Measurements from ENCODE around the gene TMEM267.

TMEM267 gene

DNA sequence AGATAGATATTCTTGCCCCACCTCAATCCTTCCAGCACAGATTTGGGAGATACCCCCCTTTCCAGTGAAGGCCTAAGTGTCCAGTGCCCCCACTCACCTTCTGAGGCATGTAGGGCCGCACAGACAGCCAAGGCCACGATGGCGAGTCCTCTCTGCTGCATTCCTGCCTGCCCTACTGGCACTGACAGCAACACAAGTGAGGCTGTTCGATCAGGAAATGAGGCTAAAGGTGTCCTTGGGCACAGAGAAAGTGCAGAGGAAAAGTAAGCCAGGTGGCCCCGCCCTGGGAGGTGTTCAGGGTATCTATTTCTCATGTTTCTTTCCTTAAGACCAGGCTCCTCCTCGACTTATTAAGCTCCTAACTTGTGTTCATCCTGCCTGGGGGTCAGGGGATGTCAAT lies 71.5 kb downstream of the TMEM267 start, which contains the start of gene CCL28:
TSS of gene CCL28 (minus strand) at position 236 of the 400 bp plus-strand sequence. CDS start at position 161, 75 bp downstream.
- no peak for ATAC-seq
- TF ChIP-seq ARNTL (CRISPR knock-in tag; IDR thresholded peaks at IDR 0.05; ENCODE audit: borderline replicate concordance, low read depth): no peak
- TF ChIP-seq ESRRG (CRISPR knock-in tag; IDR thresholded peaks at IDR 0.05): no peak
- TF ChIP-seq SNAI2 (CRISPR knock-in tag; IDR thresholded peaks at IDR 0.05): no peak
- TF ChIP-seq ZNF8 (CRISPR knock-in tag; IDR thresholded peaks at IDR 0.05): no peak
- TF ChIP-seq TOX (CRISPR knock-in tag; IDR thresholded peaks at IDR 0.05; ENCODE audit: borderline replicate concordance): no peak
- TF ChIP-seq, protein P1, sequence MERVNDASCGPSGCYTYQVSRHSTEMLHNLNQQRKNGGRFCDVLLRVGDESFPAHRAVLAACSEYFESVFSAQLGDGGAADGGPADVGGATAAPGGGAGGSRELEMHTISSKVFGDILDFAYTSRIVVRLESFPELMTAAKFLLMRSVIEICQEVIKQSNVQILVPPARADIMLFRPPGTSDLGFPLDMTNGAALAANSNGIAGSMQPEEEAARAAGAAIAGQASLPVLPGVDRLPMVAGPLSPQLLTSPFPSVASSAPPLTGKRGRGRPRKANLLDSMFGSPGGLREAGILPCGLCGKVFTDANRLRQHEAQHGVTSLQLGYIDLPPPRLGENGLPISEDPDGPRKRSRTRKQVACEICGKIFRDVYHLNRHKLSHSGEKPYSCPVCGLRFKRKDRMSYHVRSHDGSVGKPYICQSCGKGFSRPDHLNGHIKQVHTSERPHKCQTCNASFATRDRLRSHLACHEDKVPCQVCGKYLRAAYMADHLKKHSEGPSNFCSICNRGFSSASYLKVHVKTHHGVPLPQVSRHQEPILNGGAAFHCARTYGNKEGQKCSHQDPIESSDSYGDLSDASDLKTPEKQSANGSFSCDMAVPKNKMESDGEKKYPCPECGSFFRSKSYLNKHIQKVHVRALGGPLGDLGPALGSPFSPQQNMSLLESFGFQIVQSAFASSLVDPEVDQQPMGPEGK (CRISPR knock-in tag; IDR thresholded peaks at IDR 0.05; ENCODE audit: borderline replicate concordance): no peak
- TF ChIP-seq, protein P2, sequence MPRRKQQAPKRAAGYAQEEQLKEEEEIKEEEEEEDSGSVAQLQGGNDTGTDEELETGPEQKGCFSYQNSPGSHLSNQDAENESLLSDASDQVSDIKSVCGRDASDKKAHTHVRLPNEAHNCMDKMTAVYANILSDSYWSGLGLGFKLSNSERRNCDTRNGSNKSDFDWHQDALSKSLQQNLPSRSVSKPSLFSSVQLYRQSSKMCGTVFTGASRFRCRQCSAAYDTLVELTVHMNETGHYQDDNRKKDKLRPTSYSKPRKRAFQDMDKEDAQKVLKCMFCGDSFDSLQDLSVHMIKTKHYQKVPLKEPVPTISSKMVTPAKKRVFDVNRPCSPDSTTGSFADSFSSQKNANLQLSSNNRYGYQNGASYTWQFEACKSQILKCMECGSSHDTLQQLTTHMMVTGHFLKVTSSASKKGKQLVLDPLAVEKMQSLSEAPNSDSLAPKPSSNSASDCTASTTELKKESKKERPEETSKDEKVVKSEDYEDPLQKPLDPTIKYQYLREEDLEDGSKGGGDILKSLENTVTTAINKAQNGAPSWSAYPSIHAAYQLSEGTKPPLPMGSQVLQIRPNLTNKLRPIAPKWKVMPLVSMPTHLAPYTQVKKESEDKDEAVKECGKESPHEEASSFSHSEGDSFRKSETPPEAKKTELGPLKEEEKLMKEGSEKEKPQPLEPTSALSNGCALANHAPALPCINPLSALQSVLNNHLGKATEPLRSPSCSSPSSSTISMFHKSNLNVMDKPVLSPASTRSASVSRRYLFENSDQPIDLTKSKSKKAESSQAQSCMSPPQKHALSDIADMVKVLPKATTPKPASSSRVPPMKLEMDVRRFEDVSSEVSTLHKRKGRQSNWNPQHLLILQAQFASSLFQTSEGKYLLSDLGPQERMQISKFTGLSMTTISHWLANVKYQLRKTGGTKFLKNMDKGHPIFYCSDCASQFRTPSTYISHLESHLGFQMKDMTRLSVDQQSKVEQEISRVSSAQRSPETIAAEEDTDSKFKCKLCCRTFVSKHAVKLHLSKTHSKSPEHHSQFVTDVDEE (CRISPR knock-in tag; IDR thresholded peaks at IDR 0.05): no peak
- no peak for TF ChIP-seq ZNF70 (CRISPR knock-in tag; IDR thresholded peaks at IDR 0.05)
- TF ChIP-seq CSDC2 (CRISPR knock-in tag; IDR thresholded peaks at IDR 0.05): no peak
- TF ChIP-seq RARB (CRISPR knock-in tag; IDR thresholded peaks at IDR 0.05): no peak
- no peak for TF ChIP-seq PPARA (CRISPR knock-in tag; IDR thresholded peaks at IDR 0.05; ENCODE audit: borderline replicate concordance)
- no peak for TF ChIP-seq ZFP30 (CRISPR knock-in tag; IDR thresholded peaks at IDR 0.05)
- TF ChIP-seq ISL1 (CRISPR knock-in tag; IDR thresholded peaks at IDR 0.05): no peak
- TF ChIP-seq ZC3H10 (CRISPR knock-in tag; IDR thresholded peaks at IDR 0.05): no peak

DNA sequence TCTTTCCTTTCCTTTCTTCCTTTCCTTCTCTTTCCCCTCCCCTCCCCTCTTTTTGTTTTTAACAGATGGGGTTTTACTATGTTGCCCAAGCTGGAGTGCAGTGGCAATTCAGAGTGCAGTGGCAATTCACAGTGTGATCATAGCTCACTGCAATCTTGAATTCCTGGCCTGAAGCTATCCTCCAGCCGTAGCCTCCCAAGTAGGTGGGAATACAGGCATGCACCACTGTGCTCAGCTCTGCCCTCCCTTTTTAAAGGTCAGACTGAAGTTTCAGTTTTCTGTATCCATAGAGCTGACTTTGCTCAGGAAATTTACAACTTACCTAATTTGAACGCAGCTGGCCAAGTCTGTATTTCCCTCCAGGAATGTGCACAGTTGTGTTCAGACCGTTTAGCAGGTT lies 72.2 kb downstream of the TMEM267 start:
- no peak for TF ChIP-seq ZFP30 (CRISPR knock-in tag; IDR thresholded peaks at IDR 0.05)
- TF ChIP-seq, protein P3, sequence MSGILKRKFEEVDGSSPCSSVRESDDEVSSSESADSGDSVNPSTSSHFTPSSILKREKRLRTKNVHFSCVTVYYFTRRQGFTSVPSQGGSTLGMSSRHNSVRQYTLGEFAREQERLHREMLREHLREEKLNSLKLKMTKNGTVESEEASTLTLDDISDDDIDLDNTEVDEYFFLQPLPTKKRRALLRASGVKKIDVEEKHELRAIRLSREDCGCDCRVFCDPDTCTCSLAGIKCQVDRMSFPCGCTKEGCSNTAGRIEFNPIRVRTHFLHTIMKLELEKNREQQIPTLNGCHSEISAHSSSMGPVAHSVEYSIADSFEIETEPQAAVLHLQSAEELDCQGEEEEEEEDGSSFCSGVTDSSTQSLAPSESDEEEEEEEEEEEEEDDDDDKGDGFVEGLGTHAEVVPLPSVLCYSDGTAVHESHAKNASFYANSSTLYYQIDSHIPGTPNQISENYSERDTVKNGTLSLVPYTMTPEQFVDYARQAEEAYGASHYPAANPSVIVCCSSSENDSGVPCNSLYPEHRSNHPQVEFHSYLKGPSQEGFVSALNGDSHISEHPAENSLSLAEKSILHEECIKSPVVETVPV (CRISPR knock-in tag; IDR thresholded peaks at IDR 0.05): no peak
- TF ChIP-seq ZNF70 (CRISPR knock-in tag; IDR thresholded peaks at IDR 0.05): no peak
- no peak for TF ChIP-seq ARNTL (CRISPR knock-in tag; IDR thresholded peaks at IDR 0.05; ENCODE audit: borderline replicate concordance, low read depth)
- TF ChIP-seq TCF4 (CRISPR knock-in tag; IDR thresholded peaks at IDR 0.05; ENCODE audit: borderline replicate concordance): no peak
- no peak for TF ChIP-seq GLIS3 (CRISPR knock-in tag; IDR thresholded peaks at IDR 0.05)
- TF ChIP-seq BACH2 (CRISPR knock-in tag; IDR thresholded peaks at IDR 0.05; ENCODE audit: borderline replicate concordance): no peak
- TF ChIP-seq, protein P4, sequence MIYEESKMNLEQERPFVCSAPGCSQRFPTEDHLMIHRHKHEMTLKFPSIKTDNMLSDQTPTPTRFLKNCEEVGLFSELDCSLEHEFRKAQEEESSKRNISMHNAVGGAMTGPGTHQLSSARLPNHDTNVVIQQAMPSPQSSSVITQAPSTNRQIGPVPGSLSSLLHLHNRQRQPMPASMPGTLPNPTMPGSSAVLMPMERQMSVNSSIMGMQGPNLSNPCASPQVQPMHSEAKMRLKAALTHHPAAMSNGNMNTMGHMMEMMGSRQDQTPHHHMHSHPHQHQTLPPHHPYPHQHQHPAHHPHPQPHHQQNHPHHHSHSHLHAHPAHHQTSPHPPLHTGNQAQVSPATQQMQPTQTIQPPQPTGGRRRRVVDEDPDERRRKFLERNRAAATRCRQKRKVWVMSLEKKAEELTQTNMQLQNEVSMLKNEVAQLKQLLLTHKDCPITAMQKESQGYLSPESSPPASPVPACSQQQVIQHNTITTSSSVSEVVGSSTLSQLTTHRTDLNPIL (CRISPR knock-in tag; IDR thresholded peaks at IDR 0.05; ENCODE audit: low read depth): no peak
- TF ChIP-seq PPARA (CRISPR knock-in tag; IDR thresholded peaks at IDR 0.05; ENCODE audit: borderline replicate concordance): no peak
- TF ChIP-seq ZC3H10 (CRISPR knock-in tag; IDR thresholded peaks at IDR 0.05): no peak
- no peak for TF ChIP-seq SNAI2 (CRISPR knock-in tag; IDR thresholded peaks at IDR 0.05)
- no peak for TF ChIP-seq ESRRG (CRISPR knock-in tag; IDR thresholded peaks at IDR 0.05)
- no peak for TF ChIP-seq ISL1 (CRISPR knock-in tag; IDR thresholded peaks at IDR 0.05)
- TF ChIP-seq, protein P5, sequence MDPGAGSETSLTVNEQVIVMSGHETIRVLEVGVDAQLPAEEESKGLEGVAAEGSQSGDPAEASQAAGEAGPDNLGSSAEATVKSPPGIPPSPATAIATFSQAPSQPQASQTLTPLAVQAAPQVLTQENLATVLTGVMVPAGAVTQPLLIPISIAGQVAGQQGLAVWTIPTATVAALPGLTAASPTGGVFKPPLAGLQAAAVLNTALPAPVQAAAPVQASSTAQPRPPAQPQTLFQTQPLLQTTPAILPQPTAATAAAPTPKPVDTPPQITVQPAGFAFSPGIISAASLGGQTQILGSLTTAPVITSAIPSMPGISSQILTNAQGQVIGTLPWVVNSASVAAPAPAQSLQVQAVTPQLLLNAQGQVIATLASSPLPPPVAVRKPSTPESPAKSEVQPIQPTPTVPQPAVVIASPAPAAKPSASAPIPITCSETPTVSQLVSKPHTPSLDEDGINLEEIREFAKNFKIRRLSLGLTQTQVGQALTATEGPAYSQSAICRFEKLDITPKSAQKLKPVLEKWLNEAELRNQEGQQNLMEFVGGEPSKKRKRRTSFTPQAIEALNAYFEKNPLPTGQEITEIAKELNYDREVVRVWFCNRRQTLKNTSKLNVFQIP (CRISPR knock-in tag; IDR thresholded peaks at IDR 0.05; ENCODE audit: borderline replicate concordance, low read depth): no peak
- TF ChIP-seq ZFP3 (CRISPR knock-in tag; IDR thresholded peaks at IDR 0.05): no peak
- no peak for TF ChIP-seq ZNF565 (CRISPR knock-in tag; conservative IDR thresholded peaks at IDR 0.05; ENCODE audit: low read depth)
- ATAC-seq: no peak
